Coronary artery (tissue), 2 donors: ENCODE results near the gene C8B.

ENCODE experiments used
- DNase-seq: peaks from one replicate; pipeline ENCODE4 v3.0.0-alpha.2; 2017; ENCODE audit warnings: low spot score
- H3K27ac ChIP-seq, 2 donors: fragments of 200-600 bp; sonication (generic); one replicate each; pipeline ENCODE4 v1.5.1; 2016 to 2019
- H3K4me3 ChIP-seq: fragments of 200-600 bp; sonication (generic); 2 replicates; pipeline ENCODE4 v1.5.1; 2016; ENCODE audit warnings: mild to moderate bottlenecking, moderate library complexity
- TF ChIP-seq, protein P1 (sequence below): fragments of 200-600 bp; sonication (generic); IDR thresholded peaks from one replicate; pipeline ENCODE4 v1.5.1; 2019; ENCODE audit warnings: antibody characterized with exemption

C8B gene

DNA sequence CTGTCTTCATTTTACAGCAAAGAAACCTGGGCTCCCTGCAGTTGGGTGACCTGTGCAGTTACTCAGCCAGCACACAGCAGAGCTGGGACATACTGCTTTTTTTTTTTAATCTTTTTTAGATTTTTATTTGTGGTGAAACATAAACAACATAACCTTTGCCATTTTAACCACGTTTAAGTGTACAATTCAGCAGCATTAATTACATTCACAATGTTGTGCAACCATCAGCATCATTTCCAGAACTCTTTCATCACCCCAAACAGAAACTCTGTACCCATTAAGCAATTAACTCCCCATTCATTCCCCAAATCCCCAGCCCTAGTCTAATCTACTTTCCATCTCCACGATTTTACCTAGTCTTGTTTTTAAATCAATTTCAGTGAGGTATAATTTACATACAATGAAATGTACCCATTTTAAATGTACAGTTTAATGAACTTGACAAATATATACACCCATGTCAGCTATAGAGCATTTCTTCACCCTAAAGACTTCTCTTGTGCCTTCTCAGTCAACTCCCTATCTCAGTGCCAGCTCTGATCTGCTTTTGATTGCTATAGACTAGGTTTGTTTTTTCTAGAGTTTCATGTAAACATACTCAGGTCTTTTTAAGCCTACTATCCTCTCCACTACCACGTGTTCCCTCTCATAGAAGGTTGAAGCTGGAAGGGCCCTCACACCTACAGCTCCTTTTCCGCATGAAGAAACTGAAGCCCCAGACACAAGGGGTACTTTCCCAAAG, 37.8 kb upstream of the C8B start:
- no peak for DNase-seq
- TF ChIP-seq, protein P1, sequence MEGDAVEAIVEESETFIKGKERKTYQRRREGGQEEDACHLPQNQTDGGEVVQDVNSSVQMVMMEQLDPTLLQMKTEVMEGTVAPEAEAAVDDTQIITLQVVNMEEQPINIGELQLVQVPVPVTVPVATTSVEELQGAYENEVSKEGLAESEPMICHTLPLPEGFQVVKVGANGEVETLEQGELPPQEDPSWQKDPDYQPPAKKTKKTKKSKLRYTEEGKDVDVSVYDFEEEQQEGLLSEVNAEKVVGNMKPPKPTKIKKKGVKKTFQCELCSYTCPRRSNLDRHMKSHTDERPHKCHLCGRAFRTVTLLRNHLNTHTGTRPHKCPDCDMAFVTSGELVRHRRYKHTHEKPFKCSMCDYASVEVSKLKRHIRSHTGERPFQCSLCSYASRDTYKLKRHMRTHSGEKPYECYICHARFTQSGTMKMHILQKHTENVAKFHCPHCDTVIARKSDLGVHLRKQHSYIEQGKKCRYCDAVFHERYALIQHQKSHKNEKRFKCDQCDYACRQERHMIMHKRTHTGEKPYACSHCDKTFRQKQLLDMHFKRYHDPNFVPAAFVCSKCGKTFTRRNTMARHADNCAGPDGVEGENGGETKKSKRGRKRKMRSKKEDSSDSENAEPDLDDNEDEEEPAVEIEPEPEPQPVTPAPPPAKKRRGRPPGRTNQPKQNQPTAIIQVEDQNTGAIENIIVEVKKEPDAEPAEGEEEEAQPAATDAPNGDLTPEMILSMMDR = no peak
- no peak overlapping the region for H3K4me3 ChIP-seq
- no peak overlapping the region for H3K27ac ChIP-seq

DNA sequence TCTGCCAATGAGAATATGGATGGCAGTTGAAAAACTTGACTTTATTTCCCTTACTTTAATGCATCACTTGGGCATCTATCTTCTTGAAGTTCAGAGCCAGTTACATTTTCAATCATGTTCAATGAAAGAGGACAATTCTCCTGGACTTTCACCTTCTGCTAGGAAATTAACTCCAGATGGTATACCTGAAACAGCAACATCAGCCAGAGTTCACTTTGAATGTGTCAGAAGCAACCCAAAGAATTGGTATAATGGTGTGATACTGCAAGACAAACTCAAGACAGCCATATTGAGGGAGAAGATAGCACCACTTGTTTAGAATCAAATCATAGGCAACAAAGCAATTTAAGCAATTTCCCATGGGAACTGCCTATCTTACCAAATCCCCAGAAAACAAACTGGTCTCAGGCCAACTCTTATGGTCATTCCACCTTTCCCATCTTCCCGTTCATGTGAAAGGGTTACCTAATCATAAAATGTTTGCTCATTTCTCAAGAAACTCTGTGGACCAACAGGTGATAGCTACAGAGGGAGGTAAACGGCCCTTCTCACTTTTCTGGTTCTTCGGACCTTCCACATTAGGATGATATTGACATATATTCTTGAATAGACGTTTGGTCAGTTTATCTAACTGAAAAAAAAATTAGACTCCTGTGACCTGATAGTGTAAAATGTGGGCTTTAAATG, 29.7 kb upstream of the C8B start:
- TF ChIP-seq, protein P1 = no peak
- DNase-seq = no peak
- Histone ChIP-seq H3K27ac (no peak overlapping the region), H3K4me3 (no peak overlapping the region)

DNA sequence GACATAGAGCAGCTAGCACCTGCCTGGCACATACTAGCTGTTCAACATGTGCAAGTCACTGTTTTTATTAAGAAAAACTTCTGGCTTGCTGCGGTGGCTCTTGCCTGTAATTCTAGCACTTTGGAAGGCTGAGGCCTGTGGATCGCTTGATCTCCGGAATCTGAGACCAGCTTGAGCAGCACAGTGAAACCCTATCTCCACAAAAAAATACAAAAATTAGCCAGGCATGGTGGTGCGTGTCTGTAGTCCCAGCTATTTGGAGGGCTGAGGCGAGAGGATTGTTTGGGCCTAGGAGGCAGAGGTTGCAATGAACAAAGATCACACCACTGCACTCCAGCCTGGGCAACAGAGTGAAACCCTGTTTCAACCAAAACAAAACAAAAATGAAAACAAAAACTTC, 27.7 kb upstream of the C8B start:
- H3K27ac ChIP-seq = no peak overlapping the region
- H3K4me3 ChIP-seq = no peak overlapping the region
- no peak for DNase-seq
- TF ChIP-seq, protein P1 = no peak

DNA sequence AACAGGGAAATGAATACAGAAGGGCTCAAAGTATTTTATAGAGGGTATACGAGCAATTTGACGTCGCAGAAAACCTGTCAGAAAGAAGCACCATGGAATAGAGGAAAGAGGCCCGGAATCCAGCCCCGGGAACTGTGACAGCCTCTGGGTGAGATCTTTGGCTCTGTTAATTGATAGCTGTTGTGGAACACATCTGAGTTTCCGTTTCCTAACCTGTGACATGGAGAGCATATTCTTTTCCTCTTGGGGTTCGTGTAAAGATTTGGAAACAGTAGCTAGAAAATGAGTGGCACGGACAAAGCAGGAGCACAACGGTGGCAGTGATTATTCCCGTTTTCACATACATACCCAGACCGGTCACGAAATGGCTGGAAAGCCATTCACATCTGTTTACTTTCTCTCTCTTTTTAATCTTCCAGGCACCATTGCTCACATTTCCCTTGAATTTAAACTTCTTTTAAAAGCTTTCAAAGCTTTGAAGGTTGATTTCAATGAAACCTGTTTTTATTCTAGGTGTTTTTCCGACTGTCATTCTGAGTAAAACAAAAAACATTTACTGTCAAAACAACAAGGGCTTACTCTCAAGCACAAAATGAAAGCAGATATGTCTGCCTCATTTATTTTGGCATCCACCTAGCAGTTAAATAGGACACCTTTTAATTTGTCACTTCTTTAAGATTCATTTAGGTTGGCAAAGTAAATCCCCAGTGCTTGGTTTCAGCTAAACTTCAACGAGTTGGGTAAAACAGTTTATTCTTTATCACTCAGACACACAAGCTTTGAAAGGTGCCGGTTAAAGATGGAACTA, 26.7 kb upstream of the C8B start:
- DNase-seq = no peak
- Histone ChIP-seq H3K4me3 (no peak overlapping the region), H3K27ac (no peak overlapping the region)
- TF ChIP-seq, protein P1 = no peak

DNA sequence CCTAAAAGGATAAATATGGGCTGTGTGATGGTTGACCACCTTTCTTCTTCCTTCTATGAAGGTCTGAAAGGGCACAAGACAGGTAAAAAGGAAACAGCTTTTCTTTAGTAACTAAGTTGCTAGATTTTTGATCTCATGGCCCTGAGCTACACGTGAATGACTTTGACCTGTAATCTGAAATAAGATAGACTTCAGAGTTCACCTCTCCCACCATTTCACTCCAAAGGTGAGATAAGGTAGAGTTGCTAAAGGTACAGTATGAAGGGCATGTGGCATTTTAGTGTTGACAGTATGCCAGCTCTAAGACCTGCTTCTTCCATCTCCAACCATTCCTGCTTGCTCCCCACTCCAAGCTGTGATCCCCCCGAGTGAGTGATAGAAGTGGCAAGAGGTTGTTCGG, 25.8 kb upstream of the C8B start:
- no peak overlapping the region for H3K27ac ChIP-seq
- no peak overlapping the region for H3K4me3 ChIP-seq
- DNase-seq = no peak
- TF ChIP-seq, protein P1 = no peak

DNA sequence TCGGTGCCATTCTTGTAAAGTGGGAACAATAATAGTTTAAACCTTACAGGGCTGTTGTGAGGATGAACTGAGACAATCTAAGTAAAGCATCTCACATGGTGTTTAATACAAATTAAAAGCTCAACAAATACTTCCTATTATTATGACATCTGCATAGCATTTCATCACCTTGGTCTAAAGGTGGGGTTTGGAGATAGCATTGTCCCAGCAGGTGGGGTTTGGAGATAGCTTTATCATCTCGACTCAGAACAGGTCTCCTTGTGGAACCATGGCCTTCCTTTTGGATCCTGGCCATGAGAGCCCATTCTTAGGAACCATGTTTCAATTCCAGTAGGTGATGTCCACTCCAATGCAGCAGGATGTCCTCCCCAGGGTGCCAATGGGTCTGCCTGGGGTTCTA, 20.6 kb upstream of the C8B start:
- H3K27ac ChIP-seq = no peak overlapping the region
- H3K4me3 ChIP-seq = no peak overlapping the region
- no peak for DNase-seq
- TF ChIP-seq, protein P1 = no peak
